GM21717 (cell line): Measurements from ENCODE around the gene ARHGAP32.

ENCODE experiments used
- ATAC-seq: cut with Tn5 transposase; IDR thresholded peaks from one replicate; pipeline ENCODE4 v1.9.1; 2021; ENCODE audit warnings: mild to moderate bottlenecking, moderate library complexity; ENCODE audit not compliant: unreplicated experiment

ARHGAP32 gene

DNA sequence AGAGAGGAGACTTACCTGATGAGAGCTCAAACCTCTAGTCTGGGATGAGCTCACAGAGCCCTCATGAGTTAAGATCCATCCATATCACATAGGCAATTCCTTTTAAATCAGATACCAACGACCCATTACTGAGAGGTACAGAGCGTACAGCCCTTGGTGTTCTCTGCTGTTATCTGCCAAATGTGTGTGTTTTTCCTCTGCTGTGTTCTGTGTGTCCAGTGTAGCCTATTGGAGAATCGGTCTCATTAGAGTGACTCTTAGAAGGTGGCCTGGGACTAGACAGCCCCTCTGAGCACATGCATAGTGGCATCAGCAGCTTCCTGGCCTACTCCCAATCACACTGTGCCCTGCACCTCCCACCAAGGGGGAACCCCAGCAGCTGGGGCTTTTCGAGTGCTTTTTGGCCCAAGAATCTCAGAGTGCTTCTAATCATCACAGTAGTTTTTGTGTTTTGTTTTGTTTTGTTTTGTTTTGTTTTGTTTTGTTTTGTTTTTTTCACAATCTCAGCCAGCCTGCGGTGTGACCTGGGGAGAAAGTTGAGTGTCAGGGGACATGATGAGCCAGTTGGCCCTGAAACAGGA lies 274.9 kb downstream of the ARHGAP32 start:
- no peak for ATAC-seq

DNA sequence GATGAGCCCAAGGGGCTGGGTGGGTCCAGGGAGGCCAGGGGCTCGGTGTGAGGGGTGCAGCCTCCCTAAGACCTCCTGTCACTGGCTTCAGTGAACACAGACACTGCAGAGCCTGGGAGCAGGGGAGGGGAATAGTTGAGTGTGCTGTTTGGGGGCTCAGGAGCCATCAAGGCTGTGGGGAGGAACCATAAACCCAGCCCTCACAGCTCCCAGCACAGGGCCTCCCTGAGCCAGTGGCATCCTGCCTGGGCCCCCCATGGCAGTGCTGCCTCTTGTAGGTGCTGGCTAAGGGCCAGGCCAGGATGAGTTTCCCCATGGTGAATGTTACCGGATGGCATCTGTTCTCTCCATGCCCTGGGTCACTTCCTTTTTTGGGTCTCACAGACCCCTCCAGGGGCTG lies 275.4 kb downstream of the ARHGAP32 start:
- no peak for ATAC-seq

DNA sequence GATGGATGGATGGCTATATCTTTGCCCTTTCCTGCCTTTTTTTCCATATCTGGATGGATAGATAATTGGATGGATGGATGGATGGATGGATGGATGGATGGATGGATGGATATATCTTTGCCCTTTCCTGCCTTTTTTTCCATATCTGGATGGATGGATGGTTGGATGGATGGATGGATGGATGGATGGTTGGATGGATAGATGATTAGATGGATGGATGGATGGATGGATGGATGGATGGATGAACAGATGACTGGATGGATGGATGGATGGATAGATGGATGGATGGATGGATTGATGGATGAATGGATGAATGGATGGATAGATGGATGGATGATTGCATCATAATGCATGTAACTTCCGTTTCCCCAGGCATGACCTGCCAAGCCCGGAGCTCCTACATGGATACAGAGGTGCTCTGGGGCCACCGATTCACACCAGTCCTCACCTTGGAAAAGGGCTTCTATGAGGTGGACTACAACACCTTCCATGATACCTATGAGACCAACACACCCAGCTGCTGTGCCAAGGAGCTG lies 276.0 kb downstream of the ARHGAP32 start:
- ATAC-seq, result no peak

DNA sequence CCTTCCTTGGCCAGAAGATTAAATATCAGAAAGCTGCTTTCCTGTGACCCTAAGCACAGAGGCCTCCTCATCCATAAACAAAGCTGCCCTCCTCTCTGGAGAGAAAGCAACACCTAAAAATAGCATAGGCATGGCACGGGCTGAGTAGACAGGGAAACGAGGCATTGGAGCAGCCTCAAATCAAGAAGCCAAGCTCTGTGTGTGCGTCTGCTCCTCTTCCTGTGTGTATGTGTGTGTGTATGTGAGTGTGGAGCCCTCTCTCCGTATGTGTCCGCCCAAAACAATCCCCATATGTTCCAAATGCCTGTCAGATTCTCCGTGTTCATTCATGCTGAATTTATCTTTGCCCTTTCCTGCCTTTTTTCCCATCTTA lies 277.0 kb downstream of the ARHGAP32 start:
- ATAC-seq, result no peak
